ENCODE data around the gene CLMP.

- no peak for TF ChIP-seq CTCF (optimal IDR thresholded peaks at IDR 0.05 in 1 of 3, IDR thresholded peaks at IDR 0.05 in 1 of 3, conservative IDR thresholded peaks at IDR 0.05 in 1 of 3; ENCODE audit: extremely low read depth in 1 of 3, insufficient read depth in 2 of 3, low read length in 3 of 3)
- TF ChIP-seq EZH2 (IDR thresholded peaks at IDR 0.05; ENCODE audit: low read length): no peak
Measured at GRCh38 chr11:123144707-123145106, 50.3 kb downstream of the CLMP start.

Measured in keratinocyte (primary cell).